Adrenal gland (tissue), 19 donors: ENCODE data around the gene POTEE. TPM values are rescaled to one million over a fixed set of nuclear protein-coding genes. Genes with fewer than 3 reads are reported as not detected.
"Not testable (repeated sequence)": the region's sequence is repeated elsewhere in the genome, so short reads cannot be mapped to it uniquely, and the experiment has no call there.

ENCODE experiments used
- DNase-seq, 7 donors: peaks; one replicate each; pipeline ENCODE4 v3.0.0-alpha.2; 2019 to 2020
- H3K27ac ChIP-seq, 5 donors: fragments of 200-600 bp; sonication (generic) in 4 of 5; 1 replicate in 3 of 5; 2 replicates in 2 of 5; pipeline versions ENCODE4 v1.5.1 to v1.8.0; 2016 to 2020; ENCODE audit warnings: mild to moderate bottlenecking in 1 of 5
- H3K27me3 ChIP-seq: fragments of 200-600 bp; 2 replicates; pipeline ENCODE4 v1.8.0; 2021
- H3K36me3 ChIP-seq, 2 donors: fragments of 200-600 bp; replicated peaks in 1 of 2; 1 replicate in 1 of 2; 2 replicates in 1 of 2; pipeline versions ENCODE4 v1.5.1 to v1.8.0; 2018 to 2022
- H3K4me1 ChIP-seq, 2 donors: fragments of 200-600 bp; replicated peaks in 1 of 2; 1 replicate in 1 of 2; 2 replicates in 1 of 2; pipeline versions ENCODE4 v1.5.1 to v1.8.0; 2018 to 2021
- H3K4me3 ChIP-seq, 4 donors: fragments of 200-600 bp; sonication (generic) in 3 of 4; one replicate each; pipeline ENCODE4 v1.5.1; 2016 to 2018
- H3K9me3 ChIP-seq, 3 donors: fragments of 200-600 bp; sonication (generic) in 1 of 3; replicated peaks in 1 of 3; 1 replicate in 2 of 3; 2 replicates in 1 of 3; pipeline versions ENCODE4 v1.5.1 to v1.8.0; 2016 to 2021
- POLR2A ChIP-seq, 2 donors: fragments of 450-650 bp; IDR thresholded peaks; one replicate each; pipeline ENCODE4 v1.6.1; 2017; ENCODE audit warnings: antibody characterized with exemption in 2 of 2, mild to moderate bottlenecking in 2 of 2, moderate library complexity in 1 of 2
- WGBS, 4 donors: extraction: QIAGEN DNeasy Blood & Tissue Kit in 2 of 4; methylation state at CpG; one replicate each; pipeline versions ENCODE4 v1.1.5 to v1.1.7; 2013 to 2017; 5-methylcytosine and 5-hydroxymethylcytosine counted together
- intact Hi-C, 2 donors: fragments of 100-400 bp; cut with DNase I; formaldehyde crosslinking; loops; one replicate each; pipeline versions ENCODE4 v1.14.1 to v1.15.0; 2022 to 2023
- long read RNA-seq, 10 donors: library from polyadenylated mRNA in 3 of 10; unstranded in 2 of 10; stranded (forward) in 1 of 10; transcript quantifications; one replicate each; pipeline ENCODE4 v2.0.0 and lab custom pipeline, GENCODE V29; 2021 to 2026
- polyA plus RNA-seq, 3 donors: library from polyadenylated mRNA; stranded (reverse); fragments of 200-250 nt in 2 of 3; fragments of 350-450 nt in 1 of 3; fragmentation: Illumina TruSeq in 1 of 3; extraction: RNeasy Lipid Tissue Mini Kit (QIAGEN cat#74804) in 1 of 3; gene quantifications; one replicate each; pipeline ENCODE4 v1.2.3, GENCODE V29; 2013 to 2014
- total RNA-seq, 9 donors: library from RNA; depleted of rRNA in 4 of 9; stranded (reverse); fragments of >200 nt in 4 of 9; fragments of 120-200 nt in 1 of 9; fragmentation: NEBNext Ultra II Directional in 1 of 9; extraction: Animal tissue kit (Norgen Biotek cat#: 25700) in 1 of 9; gene quantifications; one replicate each; pipeline versions ENCODE4 v1.1.0 to v1.2.4, GENCODE V29; 2013 to 2023
- TF ChIP-seq, protein P1 (sequence below), 6 experiments: fragments of 450-650 bp in 4 of 6; fragments of 200-600 bp in 2 of 6; sonication (generic) in 1 of 6; IDR thresholded peaks; 1 replicate in 5 of 6; 2 replicates in 1 of 6; pipeline versions ENCODE4 v1.5.1 to v1.8.0; 2016 to 2021; ENCODE audit warnings: antibody characterized with exemption in 6 of 6, mild to moderate bottlenecking in 2 of 6, moderate library complexity in 1 of 6
- donor health status: healthy with polysubstance abuse.
- donor health status: Bipolar disorder and iron deficiency.
- donor health status: DM: yes; HTN: yes; CAD: no.
- donor health status: DM: no; HTN: no; CAD: no.
- donor health status: DM: no; HTN: no; CAD: no.
- donor health status: DM: yes; HTN: yes; CAD: no.

POTEE gene
- total RNA-seq (under 1 TPM in 4 of 9 donors, not detected in 5; 0.11 to 0.17 (median 0.15) TPM), polyA plus RNA-seq (under 1 TPM in 1 of 3 donors, not detected in 2; 0.04 TPM)
- long read RNA-seq, donor 1 = 0 reads
- long read RNA-seq, donor 2 = 0 reads
- long read RNA-seq, donor 3 = 0 reads
- long read RNA-seq, donor 4 = 0 reads
- long read RNA-seq, donor 5 = 0 reads
- long read RNA-seq, donor 6 = 0 reads
- long read RNA-seq, donor 7 = 0 reads
- long read RNA-seq, donor 8 = 0 reads
- long read RNA-seq, donor 9 = 0 reads
- long read RNA-seq, donor 10 = 0 reads

DNA sequence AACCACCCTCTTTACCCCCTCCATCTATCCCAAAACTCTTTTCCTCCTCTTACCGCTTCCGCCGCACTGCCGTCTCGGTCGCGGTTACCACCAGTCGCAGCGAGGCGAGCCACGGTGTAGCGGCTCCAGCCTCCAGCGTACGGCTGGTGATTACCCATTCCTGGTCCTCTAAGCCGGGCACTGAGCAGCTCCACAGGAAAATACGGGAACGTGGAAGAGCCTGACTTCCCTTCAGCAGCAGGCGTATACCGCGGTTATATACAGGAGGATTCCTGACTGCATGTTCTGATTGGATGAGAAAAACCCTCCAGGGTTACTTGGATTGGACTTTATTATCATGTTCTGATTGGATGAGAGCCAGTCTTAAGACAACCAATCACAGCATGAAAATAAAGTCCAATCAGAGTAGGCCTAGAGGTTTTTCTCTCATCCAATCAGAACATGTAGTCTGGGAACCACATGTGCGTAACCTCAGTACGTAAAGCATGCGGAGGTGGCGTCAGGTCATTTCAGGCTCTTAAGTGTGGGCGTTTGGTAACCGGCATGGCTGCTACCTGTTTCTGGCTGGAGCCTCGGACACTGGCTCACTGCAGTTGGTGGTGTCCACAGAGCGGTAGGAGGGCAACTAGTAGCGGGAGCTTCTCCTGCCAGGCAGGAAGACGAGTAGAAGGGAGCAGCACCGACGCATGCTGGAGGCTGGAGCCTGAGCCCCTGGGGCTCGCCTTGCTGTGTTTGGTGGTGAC, at the start of gene POTEE:
Gene POTEE, plus strand, starts transcription at position 507 of the 743 bp plus-strand sequence. CDS start 8,867 bp downstream, outside the sequence.
- H3K9me3 ChIP-seq, H3K4me3 ChIP-seq, H3K27ac ChIP-seq, H3K4me1 ChIP-seq, DNase-seq, H3K27me3 ChIP-seq, intact Hi-C loops, H3K36me3 ChIP-seq: not testable (repeated sequence)
- WGBS, 4 donors = 92 to 99% (median 93%) methylated on average over 22 to 25 of the region's 33 CpGs

DNA sequence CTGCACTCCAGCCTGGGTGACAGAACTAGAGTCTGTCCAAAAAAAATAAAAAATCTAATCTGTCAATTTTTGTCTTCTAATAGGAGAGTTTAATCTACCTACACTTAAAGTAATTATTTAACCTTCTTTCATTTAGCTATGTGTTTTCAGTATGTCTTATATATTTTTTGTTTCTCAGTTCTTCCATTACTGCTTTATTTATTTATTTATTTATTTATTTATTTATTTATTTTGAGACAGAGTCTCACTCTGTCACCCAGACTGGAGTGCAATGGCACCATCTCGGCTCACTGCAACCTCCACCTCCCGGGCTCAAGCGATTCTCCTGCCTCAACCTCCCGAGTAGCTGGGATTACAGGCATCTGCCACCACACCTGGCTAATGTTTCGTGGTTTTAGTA, 43.8 kb upstream of the POTEE start:
- intact Hi-C loops, H3K4me1 ChIP-seq, H3K4me3 ChIP-seq, H3K36me3 ChIP-seq, DNase-seq, H3K27ac ChIP-seq, H3K9me3 ChIP-seq, H3K27me3 ChIP-seq: not testable (repeated sequence)
- 92 to 95% (median 93%) methylated on average over 5 of the region's 5 CpGs for WGBS, 4 donors

DNA sequence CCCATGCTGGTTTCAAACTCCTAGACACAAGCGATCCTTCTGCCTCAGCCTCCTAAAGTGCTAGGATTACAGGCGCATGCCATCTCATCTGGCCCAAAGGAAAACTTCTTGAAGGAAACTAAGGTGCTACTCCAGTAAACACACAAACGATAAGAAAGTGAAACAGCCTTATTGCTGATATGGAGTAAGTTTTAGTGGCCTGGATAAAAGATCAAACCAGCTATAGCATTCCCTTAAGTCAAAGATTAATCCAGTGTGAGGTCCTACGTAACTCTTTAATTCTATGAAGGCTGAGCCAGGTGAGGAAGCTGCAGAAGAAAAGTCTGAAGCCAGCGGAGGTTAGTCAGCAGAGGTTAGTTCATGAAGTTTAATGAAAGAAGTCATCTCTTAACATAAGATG, 40.8 kb upstream of the POTEE start:
- 79 to 90% (median 85%) methylated on average over 5 of the region's 5 CpGs for WGBS, 4 donors

DNA sequence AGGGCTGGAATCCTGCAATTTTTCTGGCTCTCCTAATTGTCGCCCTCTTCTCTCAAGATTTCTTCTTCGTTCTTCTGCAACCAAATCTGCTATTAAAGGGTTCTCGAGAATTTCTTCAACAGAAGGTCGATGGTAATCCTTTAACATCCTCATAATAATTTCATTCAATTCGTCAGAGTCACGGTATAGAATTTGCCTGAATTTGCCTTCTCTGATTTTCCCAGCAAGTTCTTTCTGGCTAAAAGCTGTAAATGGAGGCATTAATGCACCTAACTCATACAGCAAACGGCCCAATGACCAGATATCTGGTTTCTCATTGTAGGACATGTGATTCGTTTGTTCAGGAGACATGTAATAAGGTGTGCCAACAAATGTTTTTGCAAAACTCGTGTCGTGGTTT, 31.3 kb upstream of the POTEE start:
- H3K27ac ChIP-seq, H3K36me3 ChIP-seq, H3K9me3 ChIP-seq, H3K4me3 ChIP-seq, H3K27me3 ChIP-seq, DNase-seq, intact Hi-C loops, H3K4me1 ChIP-seq: not testable (repeated sequence)
- WGBS, 4 donors = 76 to 84% (median 76%) methylated on average over 8 to 10 of the region's 10 CpGs

More for the DNA sequence above, 40.8 kb upstream of the POTEE start:
- H3K36me3 ChIP-seq = no peaks in the 10 kb centered on the region
- intact Hi-C loops = no loop called here
- no peak for TF ChIP-seq POLR2A (IDR thresholded peaks at IDR 0.05)
- TF ChIP-seq, protein P1, sequence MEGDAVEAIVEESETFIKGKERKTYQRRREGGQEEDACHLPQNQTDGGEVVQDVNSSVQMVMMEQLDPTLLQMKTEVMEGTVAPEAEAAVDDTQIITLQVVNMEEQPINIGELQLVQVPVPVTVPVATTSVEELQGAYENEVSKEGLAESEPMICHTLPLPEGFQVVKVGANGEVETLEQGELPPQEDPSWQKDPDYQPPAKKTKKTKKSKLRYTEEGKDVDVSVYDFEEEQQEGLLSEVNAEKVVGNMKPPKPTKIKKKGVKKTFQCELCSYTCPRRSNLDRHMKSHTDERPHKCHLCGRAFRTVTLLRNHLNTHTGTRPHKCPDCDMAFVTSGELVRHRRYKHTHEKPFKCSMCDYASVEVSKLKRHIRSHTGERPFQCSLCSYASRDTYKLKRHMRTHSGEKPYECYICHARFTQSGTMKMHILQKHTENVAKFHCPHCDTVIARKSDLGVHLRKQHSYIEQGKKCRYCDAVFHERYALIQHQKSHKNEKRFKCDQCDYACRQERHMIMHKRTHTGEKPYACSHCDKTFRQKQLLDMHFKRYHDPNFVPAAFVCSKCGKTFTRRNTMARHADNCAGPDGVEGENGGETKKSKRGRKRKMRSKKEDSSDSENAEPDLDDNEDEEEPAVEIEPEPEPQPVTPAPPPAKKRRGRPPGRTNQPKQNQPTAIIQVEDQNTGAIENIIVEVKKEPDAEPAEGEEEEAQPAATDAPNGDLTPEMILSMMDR (IDR thresholded peaks at IDR 0.05) = no peak
- DNase-seq = no peak
- H3K4me1 ChIP-seq = no peaks in the 10 kb centered on the region
- H3K9me3 ChIP-seq = no peaks in the 10 kb centered on the region
- no peak overlapping the region for H3K4me3 ChIP-seq
- no peaks in the 10 kb centered on the region for H3K27me3 ChIP-seq
- no peak overlapping the region for H3K27ac ChIP-seq

DNA sequence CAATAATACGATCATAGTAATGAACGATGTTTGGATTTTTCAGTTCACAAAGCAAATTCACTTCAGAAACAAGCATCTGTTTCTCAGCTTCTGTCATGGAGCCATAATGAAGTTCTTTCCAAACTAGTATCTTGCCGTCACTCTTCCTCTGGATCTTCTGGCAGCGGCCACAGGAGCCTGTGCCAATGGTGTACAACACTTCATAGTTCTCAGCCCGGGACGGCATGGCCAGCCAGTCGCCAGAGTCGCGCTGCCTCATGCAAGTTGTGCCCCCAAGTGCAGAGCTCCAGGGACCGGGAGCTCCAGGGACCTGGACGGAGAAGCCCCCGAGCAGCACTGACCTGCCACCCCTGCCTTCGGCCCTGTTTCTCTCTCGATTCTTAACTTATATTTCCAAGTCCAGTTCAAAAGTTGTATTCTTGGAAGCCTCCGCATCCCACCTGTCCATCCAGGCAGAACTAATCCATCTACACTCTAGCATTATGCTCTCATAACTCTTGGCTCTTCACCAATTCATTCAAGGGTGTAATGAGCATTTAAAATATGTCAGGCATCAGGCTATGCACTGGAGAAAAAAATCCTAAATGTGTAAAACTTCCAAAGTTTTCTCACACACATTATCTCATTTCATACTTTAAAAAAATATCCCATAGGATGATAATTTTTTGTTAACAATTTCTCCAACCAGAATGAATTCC, 30.5 kb upstream of the POTEE start:
- H3K9me3 ChIP-seq, H3K4me1 ChIP-seq, H3K27ac ChIP-seq, intact Hi-C loops, DNase-seq, H3K27me3 ChIP-seq, H3K36me3 ChIP-seq, H3K4me3 ChIP-seq: not testable (repeated sequence)
- 85 to 90% (median 87%) methylated on average over 15 of the region's 15 CpGs for WGBS, 4 donors

DNA sequence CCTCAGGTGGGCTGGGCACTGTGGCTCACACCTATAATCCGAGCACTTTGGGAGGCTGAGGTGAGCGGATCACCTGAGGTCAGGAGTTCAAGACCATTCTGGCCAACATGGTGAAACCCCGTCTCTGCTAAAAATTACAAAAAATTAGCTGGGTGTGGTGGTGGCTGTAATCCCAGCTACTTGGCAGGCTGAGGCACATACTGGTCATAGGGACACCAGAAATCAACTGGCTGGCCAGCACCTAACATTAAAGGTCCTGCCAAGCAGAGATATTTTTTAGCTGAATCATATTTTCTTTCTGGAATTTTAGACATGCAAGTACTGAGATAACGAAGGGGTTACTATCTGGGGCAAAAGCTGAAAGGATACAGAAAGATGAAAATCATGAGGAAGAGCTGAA, 27.9 kb upstream of the POTEE start:
- WGBS, 4 donors = 48 to 60% (median 52%) methylated on average over 4 of the region's 4 CpGs
- H3K4me1 ChIP-seq, H3K27ac ChIP-seq, intact Hi-C loops, H3K9me3 ChIP-seq, H3K36me3 ChIP-seq, H3K4me3 ChIP-seq, H3K27me3 ChIP-seq: not testable (repeated sequence)
- DNase-seq = peak in 3 of 7 donors; percentile 28 to 45 (median 32)

DNA sequence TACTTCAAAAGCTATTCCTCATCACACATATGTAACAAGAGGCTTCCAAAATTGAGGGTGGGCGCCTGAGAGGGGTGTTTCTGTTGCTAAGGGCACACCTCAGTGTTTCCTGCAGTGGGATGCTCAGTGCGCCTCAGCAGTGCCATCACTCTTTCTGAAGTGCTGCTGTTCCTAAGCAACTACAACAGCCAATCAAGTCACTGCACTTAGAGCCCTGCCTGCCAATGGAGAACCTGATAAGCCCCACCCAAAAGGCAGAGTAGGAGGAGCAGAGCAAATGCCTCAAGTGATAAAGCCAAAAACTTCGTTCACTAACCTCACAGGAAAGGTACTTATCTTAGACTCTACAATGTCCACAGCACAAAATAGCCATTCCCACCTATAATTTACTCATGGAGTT, 15.9 kb upstream of the POTEE start:
- H3K4me1 ChIP-seq, H3K27ac ChIP-seq, H3K27me3 ChIP-seq, H3K9me3 ChIP-seq, H3K36me3 ChIP-seq, DNase-seq, H3K4me3 ChIP-seq, intact Hi-C loops: not testable (repeated sequence)
- WGBS, 4 donors = 16 to 42% (median 39%) methylated on average over 3 of the region's 3 CpGs

DNA sequence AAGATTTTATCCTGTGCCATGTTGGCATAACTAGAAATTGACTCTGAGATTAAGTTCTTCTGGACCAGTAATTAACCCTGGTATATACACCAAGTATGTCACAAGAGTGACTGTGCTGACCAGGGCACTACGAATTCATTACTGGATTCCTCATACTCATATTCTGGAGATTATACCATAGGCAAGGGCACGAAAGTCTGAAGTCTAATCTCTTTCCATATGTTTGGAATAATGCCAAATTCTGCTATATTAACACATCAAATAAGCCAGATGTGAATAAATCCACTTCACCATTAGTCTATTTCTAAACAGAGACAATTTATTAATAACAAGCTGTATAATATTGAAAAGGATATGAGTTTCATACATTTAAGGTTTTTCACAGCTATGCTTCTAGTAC, 13.2 kb upstream of the POTEE start:
- H3K36me3 ChIP-seq, H3K9me3 ChIP-seq, H3K4me3 ChIP-seq, H3K4me1 ChIP-seq, H3K27me3 ChIP-seq, DNase-seq, intact Hi-C loops, H3K27ac ChIP-seq: not testable (repeated sequence)
- WGBS, 4 donors = 58 to 74% (median 63%) methylated on average over 2 of the region's 2 CpGs
